Neuronal stem cell (in vitro differentiated cells): Measurements from ENCODE around the gene ACTN4.

Source experiments
- DNase-seq: peaks from one replicate; pipeline ENCODE4 v3.0.0-alpha.2; 2013; ENCODE audit warnings: low spot score
- H2AFZ ChIP-seq: one replicate; pipeline ENCODE4 v1.6.1; 2013; ENCODE audit warnings: mild to moderate bottlenecking, low read length, inconsistent platforms
- H2AK5ac ChIP-seq: 2 replicates; pipeline ENCODE4 v1.6.1; 2013; ENCODE audit warnings: low read depth, mild to moderate bottlenecking, inconsistent platforms, low read length, moderate library complexity, mixed read lengths
- H2BK120ac ChIP-seq: 2 replicates; pipeline ENCODE4 v1.6.1; 2013; ENCODE audit warnings: low read depth, mild to moderate bottlenecking, inconsistent platforms, low read length, moderate library complexity, mixed read lengths
- H2BK12ac ChIP-seq: one replicate; pipeline ENCODE4 v1.6.1; 2013; ENCODE audit warnings: low read length, inconsistent platforms
- H2BK15ac ChIP-seq: 2 replicates; pipeline ENCODE4 v1.6.1; 2013; ENCODE audit warnings: mild to moderate bottlenecking, low read length, inconsistent platforms, mixed read lengths
- H2BK5ac ChIP-seq: one replicate; pipeline ENCODE4 v1.6.1; 2013; ENCODE audit warnings: inconsistent platforms, mild to moderate bottlenecking, low read length, moderate library complexity
- H3K14ac ChIP-seq: one replicate; pipeline ENCODE4 v1.6.1; 2013; ENCODE audit warnings: low read length, inconsistent platforms
- H3K18ac ChIP-seq: 2 replicates; pipeline ENCODE4 v1.6.1; 2013; ENCODE audit warnings: low read length, inconsistent platforms
- H3K23ac ChIP-seq: 2 replicates; pipeline ENCODE4 v1.6.1; 2013; ENCODE audit warnings: low read depth, mild to moderate bottlenecking, mixed read lengths, low read length, inconsistent platforms; ENCODE audit not compliant: poor library complexity
- H3K27ac ChIP-seq: replicated peaks from 3 replicates; pipeline ENCODE4 v1.5.1; 2013; ENCODE audit warnings: low read length, inconsistent platforms
- H3K27me3 ChIP-seq, 3 experiments: 2 replicates each; pipeline ENCODE4 v1.6.1; 2013; ENCODE audit warnings: low read length in 3 of 3, mild to moderate bottlenecking in 2 of 3, inconsistent platforms in 1 of 3, low read depth in 1 of 3, mixed read lengths in 1 of 3, moderate library complexity in 1 of 3; ENCODE audit not compliant: control insufficient read depth in 3 of 3, insufficient read depth in 3 of 3
- H3K36me3 ChIP-seq, 2 donors: replicated peaks in 1 of 2; 2 replicates each; pipeline ENCODE4 v1.6.1; 2013; ENCODE audit warnings: low read length in 2 of 2; ENCODE audit not compliant: control insufficient read depth in 2 of 2, insufficient read depth in 2 of 2
- H3K4ac ChIP-seq: 2 replicates; pipeline ENCODE4 v1.6.1; 2013; ENCODE audit warnings: inconsistent platforms, mild to moderate bottlenecking, low read length, moderate library complexity
- H3K4me1 ChIP-seq, 2 donors: 1 replicate in 1 of 2; 2 replicates in 1 of 2; pipeline ENCODE4 v1.6.1; 2013; ENCODE audit warnings: low read length in 2 of 2, low read depth in 1 of 2; ENCODE audit not compliant: control insufficient read depth in 2 of 2, insufficient read depth in 1 of 2
- H3K4me2 ChIP-seq: one replicate; pipeline ENCODE4 v1.6.1; 2013; ENCODE audit warnings: mild to moderate bottlenecking, low read length, inconsistent platforms; ENCODE audit not compliant: insufficient read depth, poor library complexity, severe bottlenecking
- H3K4me3 ChIP-seq, 2 donors: 2 replicates each; pipeline ENCODE4 v1.5.1; 2013; ENCODE audit warnings: low read length in 2 of 2, mild to moderate bottlenecking in 2 of 2, inconsistent platforms in 1 of 2, moderate library complexity in 1 of 2
- H3K79me1 ChIP-seq: one replicate; pipeline ENCODE4 v1.6.1; 2013; ENCODE audit warnings: low read depth, mild to moderate bottlenecking, inconsistent platforms, low read length, moderate library complexity
- H3K9ac ChIP-seq: one replicate; pipeline ENCODE4 v1.6.1; 2013; ENCODE audit warnings: mild to moderate bottlenecking, low read depth, low read length, inconsistent platforms; ENCODE audit not compliant: poor library complexity
- H3K9me3 ChIP-seq, 2 donors: replicated peaks in 1 of 2; 2 replicates each; pipeline versions ENCODE3 to v1.6.1; 2013; ENCODE audit warnings: low read length in 2 of 2, mild to moderate bottlenecking in 2 of 2, inconsistent platforms in 1 of 2, low read depth in 1 of 2, mixed read lengths in 1 of 2, moderate library complexity in 1 of 2; ENCODE audit not compliant: control insufficient read depth in 2 of 2, insufficient read depth in 1 of 2
- H4K8ac ChIP-seq: one replicate; pipeline ENCODE4 v1.6.1; 2013; ENCODE audit warnings: low read depth, mild to moderate bottlenecking, inconsistent platforms, low read length, moderate library complexity
- H4K91ac ChIP-seq: one replicate; pipeline ENCODE4 v1.6.1; 2013; ENCODE audit warnings: low read length, low read depth, mild to moderate bottlenecking, inconsistent platforms; ENCODE audit not compliant: poor library complexity
- WGBS, 2 donors: extraction: QIAGEN DNeasy Blood & Tissue Kit; methylation state at CpG; one replicate each; pipeline ENCODE4 v1.1.7; 2013; ENCODE audit warnings: missing lambda C conversion rate in 2 of 2, mixed read lengths in 1 of 2; ENCODE audit not compliant: insufficient read length in 2 of 2, insufficient replicate concordance in 1 of 2; ENCODE audit errors: extremely low coverage in 2 of 2; 5-methylcytosine and 5-hydroxymethylcytosine counted together

The ACTN4 gene

GRCh38 chr19:38676023-38676877 lies 28.8 kb downstream of the ACTN4 start:
- Histone ChIP-seq H3K27ac (no peak overlapping the region), H4K8ac (no peak overlapping the region), H2BK15ac (no peak overlapping the region), H3K23ac (peak overlapping the region; percentile 86), H2BK12ac (no peak overlapping the region), H3K4me2 (no peak overlapping the region), H3K18ac (no peak overlapping the region), H3K14ac (peak overlapping the region; percentile 63), H4K91ac (no peak overlapping the region), H3K4me3 (no peak overlapping the region), H3K9me3 (no peaks in the 10 kb centered on the region), H3K27me3 (no peaks in the 10 kb centered on the region), H2AFZ (no peak overlapping the region), H2BK120ac (no peak overlapping the region), H3K9ac (no peak overlapping the region), H3K4ac (no peak overlapping the region), H3K4me1 (peaks cover 3 to 20% of the 10 kb centered on the region in 2 donors), H2BK5ac (peak overlapping the region; percentile 63), H3K79me1 (peaks cover 21% of the 10 kb centered on the region), H2AK5ac (no peak overlapping the region), H3K36me3 (peaks cover 13 to 49% of the 10 kb centered on the region in 2 donors)
- no peak for DNase-seq
- WGBS, 2 donors, result no CpG with 5 or more reads among the region's 13 CpGs

- Histone ChIP-seq H3K14ac (no peak overlapping the region), H3K4ac (no peak overlapping the region), H2AFZ (no peak overlapping the region), H3K27me3 (no peaks in the 10 kb centered on the region), H3K27ac (no peak overlapping the region), H3K79me1 (peaks cover 21% of the 10 kb centered on the region), H3K9ac (no peak overlapping the region), H3K4me1 (peaks cover 3 to 17% of the 10 kb centered on the region in 2 donors), H4K8ac (no peak overlapping the region), H4K91ac (no peak overlapping the region), H2BK15ac (no peak overlapping the region), H2BK5ac (peak overlapping the region; percentile 63), H3K18ac (no peak overlapping the region), H3K4me3 (no peak overlapping the region), H3K36me3 (peaks cover 15 to 55% of the 10 kb centered on the region in 2 donors), H3K9me3 (peaks cover under 1 to 2% of the 10 kb centered on the region in 2 donors), H3K4me2 (no peak overlapping the region), H2AK5ac (no peak overlapping the region), H2BK120ac (no peak overlapping the region), H3K23ac (no peak overlapping the region), H2BK12ac (no peak overlapping the region)
- no peak for DNase-seq
- no CpG with 5 or more reads among the region's 11 CpGs for WGBS, 2 donors
These were observed 29.6 kb downstream of the ACTN4 start for GRCh38 chr19:38676878-38677646.

GRCh38 chr19:38678217-38678890 lies 30.9 kb downstream of the ACTN4 start:
- Histone ChIP-seq H3K27ac (no peak overlapping the region), H3K4ac (no peak overlapping the region), H4K91ac (no peak overlapping the region), H3K4me1 (peaks cover 3 to 28% of the 10 kb centered on the region in 2 donors), H2BK5ac (peak overlapping the region; percentile 29), H3K4me3 (no peak overlapping the region), H3K4me2 (no peak overlapping the region), H3K27me3 (no peaks in the 10 kb centered on the region), H3K9me3 (peaks cover 2 to 9% of the 10 kb centered on the region in 2 donors), H4K8ac (no peak overlapping the region), H2AK5ac (peak overlapping the region; percentile 27), H2BK120ac (no peak overlapping the region), H3K23ac (no peak overlapping the region), H3K36me3 (peaks cover 15 to 58% of the 10 kb centered on the region in 2 donors), H2BK15ac (no peak overlapping the region), H3K14ac (no peak overlapping the region), H3K79me1 (peaks cover 27% of the 10 kb centered on the region), H2AFZ (no peak overlapping the region), H2BK12ac (no peak overlapping the region), H3K18ac (peak overlapping the region; percentile 30), H3K9ac (no peak overlapping the region)
- no peak for DNase-seq
- WGBS, 2 donors, result no CpG with 5 or more reads among the region's 15 CpGs
